SK-N-SH treated with all-trans-retinoic acid at 6 μM for 48 hours (cell line): Measurements from ENCODE around the gene DENND1A.

Source experiments
- RARB ChIP-seq: fragments of 250-450 bp; sonication (Bioruptor Pico); IDR thresholded peaks from 2 replicates; pipeline ENCODE4 v1.8.0; 2021; ENCODE audit warnings: mild to moderate bottlenecking, moderate library complexity
- TF ChIP-seq, protein P1 (sequence below): fragments of 250-450 bp; sonication (Bioruptor Pico); IDR thresholded peaks from 2 replicates; pipeline ENCODE4 v1.8.0; 2020; ENCODE audit warnings: mild to moderate bottlenecking, moderate library complexity, borderline replicate concordance

- no peak for TF ChIP-seq RARB
- TF ChIP-seq, protein P1, sequence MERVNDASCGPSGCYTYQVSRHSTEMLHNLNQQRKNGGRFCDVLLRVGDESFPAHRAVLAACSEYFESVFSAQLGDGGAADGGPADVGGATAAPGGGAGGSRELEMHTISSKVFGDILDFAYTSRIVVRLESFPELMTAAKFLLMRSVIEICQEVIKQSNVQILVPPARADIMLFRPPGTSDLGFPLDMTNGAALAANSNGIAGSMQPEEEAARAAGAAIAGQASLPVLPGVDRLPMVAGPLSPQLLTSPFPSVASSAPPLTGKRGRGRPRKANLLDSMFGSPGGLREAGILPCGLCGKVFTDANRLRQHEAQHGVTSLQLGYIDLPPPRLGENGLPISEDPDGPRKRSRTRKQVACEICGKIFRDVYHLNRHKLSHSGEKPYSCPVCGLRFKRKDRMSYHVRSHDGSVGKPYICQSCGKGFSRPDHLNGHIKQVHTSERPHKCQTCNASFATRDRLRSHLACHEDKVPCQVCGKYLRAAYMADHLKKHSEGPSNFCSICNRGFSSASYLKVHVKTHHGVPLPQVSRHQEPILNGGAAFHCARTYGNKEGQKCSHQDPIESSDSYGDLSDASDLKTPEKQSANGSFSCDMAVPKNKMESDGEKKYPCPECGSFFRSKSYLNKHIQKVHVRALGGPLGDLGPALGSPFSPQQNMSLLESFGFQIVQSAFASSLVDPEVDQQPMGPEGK (CRISPR knock-in tag): no peak
Measured at GRCh38 chr9:123686829-123687192, 243.1 kb downstream of the DENND1A start.
